ENCODE measurements around the gene TEX29. TPM values are rescaled to one million over a fixed set of nuclear protein-coding genes. Genes with fewer than 3 reads are reported as not detected.

Gene TEX29
- total and polyA plus RNA-seq, 9 of the 15 experiments (the other 6 are each of a cell fraction or from before 2014, with no cell fraction given), result 0.11 TPM; not detected in 7

GRCh38 chr13:111346101-111346680 is 25.7 kb downstream of the TEX29 start (continued):
- TF ChIP-seq FOSL1 (tag; conservative IDR thresholded peaks at IDR 0.05) (no peak), NR2C1 (IDR thresholded peaks at IDR 0.05) (no peak), NR2C1 (tag; IDR thresholded peaks at IDR 0.05) (no peak), TAF9B (IDR thresholded peaks at IDR 0.05; ENCODE audit: partially characterized antibody) (no peak), TEAD4 (IDR thresholded peaks at IDR 0.05; ENCODE audit: low read length) (no peak), TEAD4 (CRISPR knock-in tag; IDR thresholded peaks at IDR 0.05; ENCODE audit: borderline replicate concordance) (no peak)

GRCh38 chr13:111347438-111347837 is 27.0 kb downstream of the TEX29 start:
- no peaks in the 10 kb centered on the region for H3K36me3 ChIP-seq (ENCODE audit: control insufficient read depth, insufficient read depth, low read length)
- H3K9me1 ChIP-seq (ENCODE audit: control insufficient read depth, insufficient read depth, low read length), result no peaks in the 10 kb centered on the region
- FAIRE-seq (no peak), DNase-seq (ENCODE audit: extremely low read depth in 1 of 4, low spot score in 3 of 4) (no peak), ATAC-seq (no peak)
- no peaks in the 10 kb centered on the region; a peak in 1 of 5 replicates for H3K4me1 ChIP-seq (replicated peaks in 1 of 2; ENCODE audit: control insufficient read depth in 2 of 2, insufficient read depth in 2 of 2, low read length in 2 of 2)
- in situ Hi-C loops (cut with MboI) (no loop called here), intact Hi-C loops (cut with micrococcal nuclease) (no loop called here)
- no peaks in the 10 kb centered on the region for H3K9me3 ChIP-seq (replicated peaks; ENCODE audit: control insufficient read depth, insufficient read depth, low read depth, low read length)
- no peak overlapping the region for H3K9ac ChIP-seq (ENCODE audit: insufficient read depth in 1 of 2, low read depth in 2 of 2, low read length in 2 of 2)
- H2AFZ ChIP-seq (ENCODE audit: low read depth, low read length), result no peak overlapping the region
- POLR2A ChIA-PET, result no interaction called here
- H3K4me3 ChIP-seq, result no peak overlapping the region
- no peak for TF ChIP-seq ARID1B (IDR thresholded peaks at IDR 0.05)
- TF ChIP-seq ZNF280A (IDR thresholded peaks at IDR 0.05; ENCODE audit: low read depth, partially characterized antibody), result no peak
- H3K27ac ChIP-seq (ENCODE audit: extremely low read depth, low read depth, low read length), result no peak overlapping the region
- WGBS (ENCODE audit: insufficient coverage, low coverage, missing lambda C conversion rate), result 3% methylated on average over 6 of the region's 6 CpGs
- BruUV-seq (replicated peaks), result no TSS peak
- H3K79me2 ChIP-seq (ENCODE audit: control insufficient read depth, insufficient read depth, low read length), result no peaks in the 10 kb centered on the region
- no peaks in the 10 kb centered on the region for H4K20me1 ChIP-seq (replicated peaks; ENCODE audit: control insufficient read depth, insufficient read depth, low read length)
- CTCF ChIA-PET (ENCODE audit: low intra/inter-chr PET ratio), result no interaction called here
- H3K4me2 ChIP-seq (ENCODE audit: insufficient read depth, low read length), result no peak overlapping the region
- H3K27me3 ChIP-seq (ENCODE audit: control insufficient read depth in 2 of 2, insufficient read depth in 2 of 2, low read length in 2 of 2), result peaks cover 3 to 46% of the 10 kb centered on the region in 2 experiments; a peak in 4 of 5 replicates

Measured in K562 (cell line).